H9 (cell line): Measurements from ENCODE around the gene C1QBP. TPM values are rescaled to one million over a fixed set of nuclear protein-coding genes. Genes with fewer than 3 reads are reported as not detected.
A peak's percentile ranks its signal among the peaks of the same experiment; 100 is the strongest.

Source experiments
- DNase-seq: peaks from one replicate; pipeline ENCODE4 v3.0.0-alpha.2; 2017
- H2AFZ ChIP-seq: one replicate; pipeline ENCODE4 v1.6.1; 2013; ENCODE audit warnings: mild to moderate bottlenecking, low read length, control low read depth, moderate library complexity
- H2AK5ac ChIP-seq: 2 replicates; pipeline ENCODE4 v1.6.1; 2013; ENCODE audit warnings: low read length, control low read depth, mixed read lengths; ENCODE audit not compliant: insufficient read length
- H2BK120ac ChIP-seq: one replicate; pipeline ENCODE4 v1.6.1; 2013; ENCODE audit warnings: low read depth, mild to moderate bottlenecking, low read length, control low read depth, inconsistent platforms; ENCODE audit not compliant: poor library complexity, severe bottlenecking
- H2BK12ac ChIP-seq: 2 replicates; pipeline ENCODE4 v1.6.1; 2013; ENCODE audit warnings: low read length, control low read depth, mixed read lengths, low read depth; ENCODE audit not compliant: insufficient read length
- H2BK15ac ChIP-seq: 2 replicates; pipeline ENCODE4 v1.6.1; 2013; ENCODE audit warnings: low read depth, low read length, control low read depth
- H2BK20ac ChIP-seq: one replicate; pipeline ENCODE4 v1.6.1; 2013; ENCODE audit warnings: low read depth, mild to moderate bottlenecking, low read length, control low read depth, inconsistent platforms; ENCODE audit not compliant: poor library complexity, severe bottlenecking
- H2BK5ac ChIP-seq: 2 replicates; pipeline ENCODE4 v1.6.1; 2013; ENCODE audit warnings: low read length, control low read depth, mixed read lengths; ENCODE audit not compliant: insufficient read length
- H3K14ac ChIP-seq: 2 replicates; pipeline ENCODE4 v1.6.1; 2013; ENCODE audit warnings: low read length, control low read depth; ENCODE audit not compliant: insufficient read depth
- H3K18ac ChIP-seq: 2 replicates; pipeline ENCODE4 v1.6.1; 2013; ENCODE audit warnings: low read depth, mild to moderate bottlenecking, mixed read lengths, low read length, control low read depth; ENCODE audit not compliant: insufficient read length
- H3K23ac ChIP-seq: 2 replicates; pipeline ENCODE4 v1.6.1; 2013; ENCODE audit warnings: low read length, control low read depth, mixed read lengths, low read depth; ENCODE audit not compliant: insufficient read length
- H3K23me2 ChIP-seq: 2 replicates; pipeline ENCODE4 v1.6.1; 2013; ENCODE audit warnings: low read depth, mild to moderate bottlenecking, mixed read lengths, low read length, control low read depth; ENCODE audit not compliant: insufficient read length, poor library complexity, severe bottlenecking
- H3K27ac ChIP-seq: 2 replicates; pipeline ENCODE4 v1.5.1; 2013; ENCODE audit warnings: low read length, control low read depth, mixed read lengths, low read depth; ENCODE audit not compliant: insufficient read length
- H3K27me3 ChIP-seq: 2 replicates; pipeline ENCODE4 v1.6.1; 2013; ENCODE audit warnings: low read length, control low read depth, inconsistent platforms; ENCODE audit not compliant: insufficient read depth
- H3K4ac ChIP-seq: 2 replicates; pipeline ENCODE4 v1.6.1; 2013; ENCODE audit warnings: low read depth, mild to moderate bottlenecking, control low read depth, inconsistent platforms, low read length, moderate library complexity
- H3K4me1 ChIP-seq: 2 replicates; pipeline ENCODE4 v1.6.1; 2013; ENCODE audit warnings: low read length, control low read depth, inconsistent platforms; ENCODE audit not compliant: insufficient read depth
- H3K4me2 ChIP-seq: 2 replicates; pipeline ENCODE4 v1.6.1; 2013; ENCODE audit warnings: low read length, control low read depth, mixed read lengths; ENCODE audit not compliant: insufficient read length, insufficient read depth
- H3K56ac ChIP-seq: 2 replicates; pipeline ENCODE4 v1.6.1; 2013; ENCODE audit warnings: low read depth, mild to moderate bottlenecking, mixed read lengths, low read length, control low read depth; ENCODE audit not compliant: insufficient read length
- H3K79me1 ChIP-seq: 2 replicates; pipeline ENCODE4 v1.6.1; 2013; ENCODE audit warnings: low read depth, mild to moderate bottlenecking, moderate library complexity, low read length, control low read depth, inconsistent platforms; ENCODE audit not compliant: insufficient read depth, poor library complexity, severe bottlenecking
- H3K79me2 ChIP-seq: 2 replicates; pipeline ENCODE4 v1.6.1; 2013; ENCODE audit warnings: low read length, control low read depth, inconsistent platforms; ENCODE audit not compliant: insufficient read depth
- H3K9ac ChIP-seq: 2 replicates; pipeline ENCODE4 v1.6.1; 2013; ENCODE audit warnings: low read length, control low read depth, mixed read lengths; ENCODE audit not compliant: insufficient read length; ENCODE audit errors: extremely low read depth
- H3K9me3 ChIP-seq: one replicate; pipeline ENCODE4 v1.6.1; 2013; ENCODE audit warnings: low read depth, low read length, inconsistent platforms; ENCODE audit not compliant: control insufficient read depth
- H3T11ph ChIP-seq: one replicate; pipeline ENCODE4 v1.6.1; 2013; ENCODE audit warnings: mild to moderate bottlenecking, low read length, control low read depth, inconsistent platforms
- H4K20me1 ChIP-seq: one replicate; pipeline ENCODE4 v1.6.1; 2013; ENCODE audit not compliant: control insufficient read depth, insufficient read length, insufficient read depth
- H4K5ac ChIP-seq: 2 replicates; pipeline ENCODE4 v1.6.1; 2013; ENCODE audit warnings: low read depth, mild to moderate bottlenecking, mixed read lengths, low read length, control low read depth; ENCODE audit not compliant: insufficient read length
- H4K8ac ChIP-seq: replicated peaks from 2 replicates; pipeline ENCODE4 v1.6.1; 2013; ENCODE audit warnings: low read length, control low read depth, mixed read lengths, low read depth; ENCODE audit not compliant: insufficient read length
- H4K91ac ChIP-seq: 2 replicates; pipeline ENCODE4 v1.6.1; 2013; ENCODE audit warnings: low read depth, mild to moderate bottlenecking, moderate library complexity, mixed read lengths, low read length, control low read depth; ENCODE audit not compliant: insufficient read length
- H3K27ac Mint-ChIP-seq, 3 experiments: 2 replicates in 2 of 3; 3 replicates in 1 of 3; pipeline ENCODE4 v1.8.0; 2020 to 2021; ENCODE audit warnings: mixed read lengths in 3 of 3, mild to moderate bottlenecking in 1 of 3, moderate library complexity in 1 of 3
- H3K27me3 Mint-ChIP-seq: 2 replicates; pipeline ENCODE4 v1.8.0; 2021; ENCODE audit warnings: low read depth, mild to moderate bottlenecking, moderate library complexity, mixed read lengths
- H3K36me3 Mint-ChIP-seq, 3 experiments: 2 replicates in 2 of 3; 3 replicates in 1 of 3; pipeline ENCODE4 v1.8.0; 2020 to 2021; ENCODE audit warnings: low read depth in 3 of 3, mixed read lengths in 3 of 3; ENCODE audit not compliant: insufficient read depth in 1 of 3
- H3K4me1 Mint-ChIP-seq, 2 experiments: 2 replicates each; pipeline ENCODE4 v1.8.0; 2020; ENCODE audit warnings: mixed read lengths in 2 of 2
- H3K4me3 Mint-ChIP-seq, 2 experiments: 2 replicates in 1 of 2; 3 replicates in 1 of 2; pipeline ENCODE4 v1.8.0; 2020 to 2021; ENCODE audit warnings: mild to moderate bottlenecking in 2 of 2, mixed read lengths in 2 of 2, moderate library complexity in 1 of 2
- H3K9me3 Mint-ChIP-seq, 2 experiments: 2 replicates in 1 of 2; 3 replicates in 1 of 2; pipeline ENCODE4 v1.8.0; 2020; ENCODE audit warnings: mild to moderate bottlenecking in 2 of 2, mixed read lengths in 2 of 2, moderate library complexity in 1 of 2
- WGBS: extraction: QIAGEN DNeasy Blood & Tissue Kit; methylation state at CpG from one replicate; pipeline ENCODE4 v1.1.7; 2013; ENCODE audit warnings: missing lambda C conversion rate, low lambda C conversion rate, mixed read lengths; ENCODE audit not compliant: insufficient read length; ENCODE audit errors: extremely low coverage; 5-methylcytosine and 5-hydroxymethylcytosine counted together
- total RNA-seq: library from RNA; stranded (reverse); gene quantifications from 2 replicates; pipeline ENCODE4 v1.2.1, GENCODE V29; 2021
- TF ChIP-seq, protein P1 (sequence below): fragments of 200-600 bp; sonication (generic); conservative IDR thresholded peaks from 3 replicates; pipeline ENCODE4 v1.8.0; 2021; ENCODE audit warnings: antibody characterized with exemption, mild to moderate bottlenecking

Gene C1QBP
- total RNA-seq, 1 experiment from 2014 or later: 390 TPM

DNA sequence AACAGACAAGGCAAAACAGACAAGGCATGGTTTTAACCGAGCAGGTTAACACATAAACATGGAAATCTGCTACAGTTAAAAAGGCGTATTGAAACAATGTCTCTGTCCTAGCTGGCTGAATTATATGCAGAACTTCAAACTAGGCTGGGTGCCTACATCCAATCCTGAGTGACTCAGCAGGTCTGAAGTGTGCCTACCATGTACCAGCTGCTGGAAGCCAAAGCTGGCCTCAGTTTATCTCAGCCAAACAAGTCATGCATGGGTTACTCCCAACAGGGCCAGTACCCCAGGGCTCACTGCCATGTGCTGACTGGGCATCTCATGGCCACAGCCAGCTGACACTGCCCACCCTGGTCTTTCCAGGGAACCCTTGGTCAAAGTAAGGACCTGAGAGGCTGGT is 4.0 kb downstream of the C1QBP start:
- Histone ChIP-seq H2BK120ac (no peak overlapping the region), H2BK5ac (no peak overlapping the region), H3K9ac (no peak overlapping the region), H3K4ac (no peak overlapping the region), H4K5ac (no peak overlapping the region), H2AK5ac (no peak overlapping the region), H3K23me2 (no peaks in the 10 kb centered on the region), H4K91ac (no peak overlapping the region), H2AFZ (no peak overlapping the region), H3K27me3 (no peaks in the 10 kb centered on the region), H3K79me1 (peaks cover 6% of the 10 kb centered on the region), H3K14ac (no peak overlapping the region), H2BK15ac (no peak overlapping the region), H3K56ac (no peak overlapping the region), H3K23ac (no peak overlapping the region), H4K8ac (no peak overlapping the region), H3K18ac (no peak overlapping the region), H3K4me2 (no peak overlapping the region), H3K27ac (no peak overlapping the region), H4K20me1 (no peaks in the 10 kb centered on the region), H2BK20ac (no peak overlapping the region), H3K9me3 (no peaks in the 10 kb centered on the region), H3T11ph (no peak overlapping the region), H3K79me2 (peaks cover 15% of the 10 kb centered on the region; the same call in 1 of the 2 replicates), H3K4me1 (no peaks in the 10 kb centered on the region; the same call in 1 of the 2 replicates), H2BK12ac (no peak overlapping the region)
- no CpG with 5 or more reads among the region's 2 CpGs for WGBS
- H3K27ac Mint-ChIP-seq: peak overlapping the region in 2 of 3 experiments; percentile 53 to 91; a peak in 2 of 7 replicates
- peaks cover 59 to 82% (median 71%) of the 10 kb centered on the region in 3 experiments for H3K36me3 Mint-ChIP-seq
- no peaks in the 10 kb centered on the region for H3K9me3 Mint-ChIP-seq
- no peak for DNase-seq
- H3K4me1 Mint-ChIP-seq: peaks cover 20 to 21% of the 10 kb centered on the region in 2 experiments
- H3K27me3 Mint-ChIP-seq: no peaks in the 10 kb centered on the region
- TF ChIP-seq, protein P1, sequence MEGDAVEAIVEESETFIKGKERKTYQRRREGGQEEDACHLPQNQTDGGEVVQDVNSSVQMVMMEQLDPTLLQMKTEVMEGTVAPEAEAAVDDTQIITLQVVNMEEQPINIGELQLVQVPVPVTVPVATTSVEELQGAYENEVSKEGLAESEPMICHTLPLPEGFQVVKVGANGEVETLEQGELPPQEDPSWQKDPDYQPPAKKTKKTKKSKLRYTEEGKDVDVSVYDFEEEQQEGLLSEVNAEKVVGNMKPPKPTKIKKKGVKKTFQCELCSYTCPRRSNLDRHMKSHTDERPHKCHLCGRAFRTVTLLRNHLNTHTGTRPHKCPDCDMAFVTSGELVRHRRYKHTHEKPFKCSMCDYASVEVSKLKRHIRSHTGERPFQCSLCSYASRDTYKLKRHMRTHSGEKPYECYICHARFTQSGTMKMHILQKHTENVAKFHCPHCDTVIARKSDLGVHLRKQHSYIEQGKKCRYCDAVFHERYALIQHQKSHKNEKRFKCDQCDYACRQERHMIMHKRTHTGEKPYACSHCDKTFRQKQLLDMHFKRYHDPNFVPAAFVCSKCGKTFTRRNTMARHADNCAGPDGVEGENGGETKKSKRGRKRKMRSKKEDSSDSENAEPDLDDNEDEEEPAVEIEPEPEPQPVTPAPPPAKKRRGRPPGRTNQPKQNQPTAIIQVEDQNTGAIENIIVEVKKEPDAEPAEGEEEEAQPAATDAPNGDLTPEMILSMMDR: no peak
- H3K4me3 Mint-ChIP-seq: no peak overlapping the region
